B cell (primary cell): ENCODE data around the gene PPP1R26. TPM values are rescaled to one million over a fixed set of nuclear protein-coding genes. Genes with fewer than 3 reads are reported as not detected.

Experiments
- ATAC-seq: fragments of 200-7000 bp; cut with Tn5 transposase; one replicate; pipeline ENCODE4 v1.10.0; 2021; ENCODE audit warnings: low read depth, mild to moderate bottlenecking, moderate number of reproducible peaks, moderate library complexity
- CTCF ChIA-PET: fragments of 350-600 bp; sonication (Branson Sonifier 250); formaldehyde crosslinking; loops from one replicate; lab custom pipeline; 2021; ENCODE audit warnings: antibody characterized with exemption, inconsistent platforms; lab: Charles Lee
- POLR2A ChIA-PET: fragments of 350-600 bp; sonication (Branson Sonifier 250); formaldehyde crosslinking; loops from one replicate; lab custom pipeline; 2021; ENCODE audit warnings: antibody characterized with exemption; lab: Charles Lee
- DNase-seq: peaks from one replicate; pipeline ENCODE4 v3.0.0; 2013
- H2AFZ ChIP-seq: 2 replicates; pipeline ENCODE4 v1.6.1; 2012; ENCODE audit warnings: mild to moderate bottlenecking, low read depth, low read length; ENCODE audit not compliant: insufficient read depth, poor library complexity, severe bottlenecking
- H3K27ac ChIP-seq, 2 donors: 1 replicate in 1 of 2; 2 replicates in 1 of 2; pipeline ENCODE4 v1.5.1; 2012 to 2013; ENCODE audit warnings: low read length in 2 of 2, mild to moderate bottlenecking in 2 of 2, moderate library complexity in 1 of 2
- H3K27me3 ChIP-seq, 4 experiments: fragments of 200-600 bp in 1 of 4; sonication (generic) in 1 of 4; replicated peaks in 1 of 4; 1 replicate in 2 of 4; 2 replicates in 2 of 4; pipeline versions ENCODE4 v1.6.1 to v1.7.0; 2013 to 2016; ENCODE audit warnings: low read length in 3 of 4, mild to moderate bottlenecking in 2 of 4, mixed read lengths in 1 of 4, moderate library complexity in 1 of 4; ENCODE audit not compliant: insufficient read depth in 4 of 4, control insufficient read depth in 3 of 4; ENCODE audit errors: control extremely low read depth in 1 of 4
- H3K36me3 ChIP-seq, 2 experiments: replicated peaks in 1 of 2; 1 replicate in 1 of 2; 2 replicates in 1 of 2; pipeline versions ENCODE4 v1.6.1 to v1.7.1; 2013; ENCODE audit warnings: low read length in 1 of 2; ENCODE audit not compliant: insufficient read depth in 2 of 2, control insufficient read depth in 1 of 2; ENCODE audit errors: control extremely low read depth in 1 of 2, extremely low read depth in 1 of 2
- H3K4me1 ChIP-seq, 2 donors: fragments of 200-600 bp in 1 of 2; sonication (generic) in 1 of 2; 1 replicate in 1 of 2; 2 replicates in 1 of 2; pipeline versions ENCODE4 v1.5.1 to v1.6.1; 2013 to 2017; ENCODE audit warnings: low read length in 2 of 2; ENCODE audit not compliant: control insufficient read depth in 2 of 2, insufficient read depth in 2 of 2
- H3K4me2 ChIP-seq: replicated peaks from 2 replicates; pipeline ENCODE3; 2012; ENCODE audit warnings: mild to moderate bottlenecking, low read depth, low read length; ENCODE audit not compliant: poor library complexity, severe bottlenecking
- H3K4me3 ChIP-seq, 5 experiments: fragments of 200-600 bp in 1 of 5; sonication (generic) in 1 of 5; 1 replicate in 3 of 5; 2 replicates in 2 of 5; pipeline versions ENCODE4 v1.5.1 to v1.7.0; 2011 to 2016; ENCODE audit warnings: low read length in 4 of 5, mild to moderate bottlenecking in 4 of 5, low read depth in 2 of 5, control low read depth in 1 of 5, moderate library complexity in 1 of 5; ENCODE audit not compliant: insufficient read depth in 1 of 5; ENCODE audit errors: control extremely low read depth in 1 of 5, extremely low read depth in 1 of 5
- H3K79me2 ChIP-seq: fragments of 200-600 bp; sonication (generic); one replicate; pipeline ENCODE4 v1.6.0; 2016; ENCODE audit warnings: low read length; ENCODE audit not compliant: control insufficient read depth, insufficient read depth
- H3K9ac ChIP-seq: fragments of 200-600 bp; sonication (generic); 2 replicates; pipeline ENCODE4 v1.6.1; 2017; ENCODE audit warnings: mild to moderate bottlenecking, low read length, moderate library complexity
- H3K9me3 ChIP-seq, 3 donors: one replicate each; pipeline versions ENCODE4 v1.6.1 to v1.7.1; 2013; ENCODE audit warnings: low read length in 2 of 3; ENCODE audit not compliant: control insufficient read depth in 2 of 3, insufficient read depth in 1 of 3; ENCODE audit errors: control extremely low read depth in 1 of 3
- H4K20me1 ChIP-seq: 2 replicates; pipeline ENCODE4 v1.6.0; 2012; ENCODE audit warnings: mild to moderate bottlenecking, low read length; ENCODE audit not compliant: insufficient read depth, control insufficient read depth, poor library complexity, severe bottlenecking
- H3K27ac Mint-ChIP-seq: one replicate; pipeline ENCODE4 v1.8.0; 2021; ENCODE audit warnings: mixed read lengths
- H3K27me3 Mint-ChIP-seq: one replicate; pipeline ENCODE4 v1.8.0; 2021; ENCODE audit warnings: mixed read lengths
- H3K4me1 Mint-ChIP-seq: one replicate; pipeline ENCODE4 v1.8.0; 2021; ENCODE audit warnings: mixed read lengths
- H3K4me3 Mint-ChIP-seq: one replicate; pipeline ENCODE4 v1.8.0; 2021; ENCODE audit warnings: mixed read lengths
- H3K9me3 Mint-ChIP-seq: one replicate; pipeline ENCODE4 v1.8.0; 2022; ENCODE audit warnings: mixed read lengths; ENCODE audit not compliant: insufficient read depth
- EZH2 ChIP-seq: IDR thresholded peaks from 2 replicates; pipeline ENCODE4 v1.6.1; 2012; ENCODE audit warnings: borderline replicate concordance, low read depth, mild to moderate bottlenecking, moderate library complexity, low read length; ENCODE audit not compliant: insufficient read depth, poor library complexity, severe bottlenecking
- WGBS: methylation state at CpG from one replicate; pipeline ENCODE4 v1.1.5; 2013; ENCODE audit warnings: missing lambda C conversion rate; ENCODE audit not compliant: insufficient coverage; 5-methylcytosine and 5-hydroxymethylcytosine counted together
- intact Hi-C: fragments of 100-400 bp; cut with micrococcal nuclease; formaldehyde crosslinking; loops from one replicate; pipeline ENCODE4 v1.10.0; 2022
- polyA plus RNA-seq: library from polyadenylated mRNA; depleted of rRNA; stranded (reverse); fragments of >200 nt; gene quantifications from 2 replicates; pipeline ENCODE4 v1.2.3, GENCODE V29; 2012
- total RNA-seq, 2 donors: library from RNA; stranded (reverse); fragments of 120-200 nt in 1 of 2; gene quantifications; 1 replicate in 1 of 2; 2 replicates in 1 of 2; pipeline versions ENCODE4 v1.2.3 to v1.2.4, GENCODE V29; 2013 to 2022
- TF ChIP-seq, protein P1 (sequence below): fragments of 200-600 bp; IDR thresholded peaks from one replicate; pipeline ENCODE4 v1.8.0; 2022; ENCODE audit warnings: antibody characterized with exemption, mild to moderate bottlenecking

Gene PPP1R26
- total and polyA plus RNA-seq, 2 donors (not counting 1 experiment from before 2014, with no cell fraction given), result 1.9 to 7.8 TPM

GRCh38 chr9:135488527-135488926 lies 8.9 kb downstream of the PPP1R26 start:
- ChIA-PET POLR2A (no interaction called here), CTCF (no interaction called here)
- H3K27ac Mint-ChIP-seq, result no peak overlapping the region
- Histone ChIP-seq H3K27ac (no peak overlapping the region), H3K4me1 (no peaks in the 10 kb centered on the region), H3K27me3 (peaks cover 0 to 1% (median 0%) of the 10 kb centered on the region in 4 experiments), H3K9me3 (no peaks in the 10 kb centered on the region), H3K36me3 (no peaks in the 10 kb centered on the region), H4K20me1 (no peaks in the 10 kb centered on the region), H3K4me3 (no peak overlapping the region), H3K9ac (no peak overlapping the region), H3K4me2 (no peak overlapping the region), H3K79me2 (no peaks in the 10 kb centered on the region), H2AFZ (no peak overlapping the region)
- TF ChIP-seq, protein P1, sequence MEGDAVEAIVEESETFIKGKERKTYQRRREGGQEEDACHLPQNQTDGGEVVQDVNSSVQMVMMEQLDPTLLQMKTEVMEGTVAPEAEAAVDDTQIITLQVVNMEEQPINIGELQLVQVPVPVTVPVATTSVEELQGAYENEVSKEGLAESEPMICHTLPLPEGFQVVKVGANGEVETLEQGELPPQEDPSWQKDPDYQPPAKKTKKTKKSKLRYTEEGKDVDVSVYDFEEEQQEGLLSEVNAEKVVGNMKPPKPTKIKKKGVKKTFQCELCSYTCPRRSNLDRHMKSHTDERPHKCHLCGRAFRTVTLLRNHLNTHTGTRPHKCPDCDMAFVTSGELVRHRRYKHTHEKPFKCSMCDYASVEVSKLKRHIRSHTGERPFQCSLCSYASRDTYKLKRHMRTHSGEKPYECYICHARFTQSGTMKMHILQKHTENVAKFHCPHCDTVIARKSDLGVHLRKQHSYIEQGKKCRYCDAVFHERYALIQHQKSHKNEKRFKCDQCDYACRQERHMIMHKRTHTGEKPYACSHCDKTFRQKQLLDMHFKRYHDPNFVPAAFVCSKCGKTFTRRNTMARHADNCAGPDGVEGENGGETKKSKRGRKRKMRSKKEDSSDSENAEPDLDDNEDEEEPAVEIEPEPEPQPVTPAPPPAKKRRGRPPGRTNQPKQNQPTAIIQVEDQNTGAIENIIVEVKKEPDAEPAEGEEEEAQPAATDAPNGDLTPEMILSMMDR, result no peak
- no peak for TF ChIP-seq EZH2
- WGBS, result 94% methylated on average over 17 of the region's 17 CpGs
- H3K4me3 Mint-ChIP-seq, result no peak overlapping the region
- intact Hi-C loops, result no loop called here
- no peaks in the 10 kb centered on the region for H3K4me1 Mint-ChIP-seq
- DNase-seq (no peak), ATAC-seq (no peak)
- H3K9me3 Mint-ChIP-seq, result no peaks in the 10 kb centered on the region
- no peaks in the 10 kb centered on the region for H3K27me3 Mint-ChIP-seq

DNA sequence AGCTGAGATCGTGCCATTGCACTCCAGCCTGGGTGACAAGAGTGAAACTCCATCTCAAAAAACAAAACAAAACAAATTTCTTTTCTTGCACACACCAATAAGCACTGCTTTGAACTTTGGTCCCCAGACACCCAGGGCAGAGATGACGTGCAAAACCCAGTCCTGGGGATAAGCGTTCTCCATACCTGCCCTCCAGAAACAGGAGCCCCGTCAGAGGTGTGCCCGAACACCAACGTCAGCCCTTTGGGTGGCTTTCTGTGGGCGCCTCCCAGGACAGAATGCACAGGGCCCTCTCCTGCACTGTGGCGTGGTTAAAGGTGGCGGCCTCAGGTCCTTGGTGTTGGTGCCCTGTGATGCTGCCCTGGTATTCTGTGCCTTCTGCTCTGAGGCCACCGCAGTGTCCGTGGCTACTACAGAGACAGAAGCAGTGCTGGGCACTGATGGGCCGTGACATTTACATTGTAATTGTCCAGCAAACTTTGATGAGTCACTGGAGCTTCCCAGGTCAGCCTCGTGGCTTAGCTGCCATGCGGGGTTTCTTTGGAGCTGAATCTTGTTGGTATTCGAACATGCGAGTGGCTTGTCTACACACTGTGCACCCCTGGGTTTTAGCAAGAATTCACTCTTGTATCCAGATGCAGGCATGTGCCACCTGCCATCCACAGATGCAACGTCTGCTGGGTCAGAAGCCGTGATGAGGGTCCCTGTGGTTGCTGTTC lies 9.8 kb downstream of the PPP1R26 start:
- no peak overlapping the region for H3K4me3 Mint-ChIP-seq
- H3K79me2 ChIP-seq, result no peaks in the 10 kb centered on the region
- ChIA-PET CTCF (interaction anchor here (1.1 kb wide), 1 partner anchor 9 kb away, joined by 3 read pairs; no protein-coding TSS in a partner anchor), POLR2A (no interaction called here)
- 89% methylated on average over 17 of the region's 18 CpGs for WGBS
- no peak overlapping the region for H3K9ac ChIP-seq
- intact Hi-C loops, result no loop called here
- ATAC-seq, result no peak
- H3K4me2 ChIP-seq, result no peak overlapping the region
- H3K27ac ChIP-seq, result no peak overlapping the region
- no peaks in the 10 kb centered on the region for H3K27me3 Mint-ChIP-seq
- no peaks in the 10 kb centered on the region for H3K27me3 ChIP-seq
- H4K20me1 ChIP-seq, result no peaks in the 10 kb centered on the region
- no peak overlapping the region for H3K4me3 ChIP-seq
- no peaks in the 10 kb centered on the region for H3K4me1 ChIP-seq
- H3K4me1 Mint-ChIP-seq, result no peaks in the 10 kb centered on the region
- H3K9me3 Mint-ChIP-seq, result no peaks in the 10 kb centered on the region
- DNase-seq, result no peak
- H3K27ac Mint-ChIP-seq, result no peak overlapping the region
- H2AFZ ChIP-seq, result no peak overlapping the region
- H3K36me3 ChIP-seq, result no peaks in the 10 kb centered on the region
- H3K9me3 ChIP-seq, result no peaks in the 10 kb centered on the region
- TF ChIP-seq, protein P1, result no peak
- TF ChIP-seq EZH2, result no peak
